PFSK-1 (cell line): ENCODE measurements around the gene RGS3.

Source experiments
- POLR2AphosphoS5 ChIP-seq: IDR thresholded peaks from 2 replicates; pipeline ENCODE4 v1.6.1; 2012; ENCODE audit warnings: low read depth, mild to moderate bottlenecking, control low read depth, low read length, moderate library complexity
- SIN3A ChIP-seq: IDR thresholded peaks from 2 replicates; pipeline ENCODE4 v1.6.1; 2012; ENCODE audit warnings: mild to moderate bottlenecking, low read length, moderate library complexity, borderline replicate concordance; ENCODE audit not compliant: insufficient read depth
- TF ChIP-seq, protein P1 (sequence below), 2 experiments: IDR thresholded peaks; 2 replicates each; pipeline versions ENCODE4 v1.6.1 to v1.8.0; 2011 to 2012; ENCODE audit warnings: low read depth in 2 of 2, low read length in 2 of 2, control low read depth in 1 of 2, inconsistent platforms in 1 of 2, mild to moderate bottlenecking in 1 of 2, moderate library complexity in 1 of 2; ENCODE audit not compliant: insufficient read depth in 1 of 2

DNA sequence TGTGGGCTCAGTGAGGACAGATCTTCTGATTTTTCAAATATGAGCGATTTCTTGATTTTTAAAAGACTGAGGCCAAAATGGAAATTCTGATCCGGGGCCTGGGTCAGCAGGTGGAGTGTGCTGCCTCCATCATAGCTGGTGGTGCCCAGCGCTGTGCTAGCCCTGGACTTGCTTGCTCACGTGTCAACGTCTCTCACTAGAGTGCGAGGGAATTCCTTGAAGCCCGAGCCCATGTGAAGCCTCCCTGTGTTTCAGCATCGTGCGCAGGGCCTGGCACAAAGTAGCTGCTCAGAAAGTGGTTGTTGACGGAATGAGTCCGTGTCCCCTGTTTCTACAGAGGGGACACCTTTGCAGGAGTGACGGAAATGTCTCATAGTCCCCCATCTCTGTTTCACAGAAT, 50.5 kb downstream of the RGS3 start:
- no peak for TF ChIP-seq SIN3A
- TF ChIP-seq, protein P1, sequence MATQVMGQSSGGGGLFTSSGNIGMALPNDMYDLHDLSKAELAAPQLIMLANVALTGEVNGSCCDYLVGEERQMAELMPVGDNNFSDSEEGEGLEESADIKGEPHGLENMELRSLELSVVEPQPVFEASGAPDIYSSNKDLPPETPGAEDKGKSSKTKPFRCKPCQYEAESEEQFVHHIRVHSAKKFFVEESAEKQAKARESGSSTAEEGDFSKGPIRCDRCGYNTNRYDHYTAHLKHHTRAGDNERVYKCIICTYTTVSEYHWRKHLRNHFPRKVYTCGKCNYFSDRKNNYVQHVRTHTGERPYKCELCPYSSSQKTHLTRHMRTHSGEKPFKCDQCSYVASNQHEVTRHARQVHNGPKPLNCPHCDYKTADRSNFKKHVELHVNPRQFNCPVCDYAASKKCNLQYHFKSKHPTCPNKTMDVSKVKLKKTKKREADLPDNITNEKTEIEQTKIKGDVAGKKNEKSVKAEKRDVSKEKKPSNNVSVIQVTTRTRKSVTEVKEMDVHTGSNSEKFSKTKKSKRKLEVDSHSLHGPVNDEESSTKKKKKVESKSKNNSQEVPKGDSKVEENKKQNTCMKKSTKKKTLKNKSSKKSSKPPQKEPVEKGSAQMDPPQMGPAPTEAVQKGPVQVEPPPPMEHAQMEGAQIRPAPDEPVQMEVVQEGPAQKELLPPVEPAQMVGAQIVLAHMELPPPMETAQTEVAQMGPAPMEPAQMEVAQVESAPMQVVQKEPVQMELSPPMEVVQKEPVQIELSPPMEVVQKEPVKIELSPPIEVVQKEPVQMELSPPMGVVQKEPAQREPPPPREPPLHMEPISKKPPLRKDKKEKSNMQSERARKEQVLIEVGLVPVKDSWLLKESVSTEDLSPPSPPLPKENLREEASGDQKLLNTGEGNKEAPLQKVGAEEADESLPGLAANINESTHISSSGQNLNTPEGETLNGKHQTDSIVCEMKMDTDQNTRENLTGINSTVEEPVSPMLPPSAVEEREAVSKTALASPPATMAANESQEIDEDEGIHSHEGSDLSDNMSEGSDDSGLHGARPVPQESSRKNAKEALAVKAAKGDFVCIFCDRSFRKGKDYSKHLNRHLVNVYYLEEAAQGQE (IDR thresholded peaks at IDR 0.05; ENCODE audit: insufficient read depth in 1 of 2, low read depth in 2 of 2, low read length in 2 of 2): no peak
- TF ChIP-seq POLR2AphosphoS5: no peak
